Measurements from ENCODE around the gene GHRHR.

- TF ChIP-seq POLR2A (IDR thresholded peaks at IDR 0.05) (no peak), CTCF (IDR thresholded peaks at IDR 0.05) (no peak)
Measured at GRCh38 chr7:31022726-31023125, 59.0 kb downstream of the GHRHR start.
